Keratinocyte (primary cell): ENCODE data around the gene VPS35L. TPM values are rescaled to one million over a fixed set of nuclear protein-coding genes. Genes with fewer than 3 reads are reported as not detected.

Experiments used
- DNase-seq: peaks from one replicate; pipeline ENCODE4 v3.0.0-alpha.2; 2011; ENCODE audit warnings: low read depth, missing footprints, low spot score
- FAIRE-seq: peaks from 2 replicates; lab custom pipeline; 2011; peaks lifted over from hg19 to GRCh38; lab: Jason Lieb, UNC
- H2AFZ ChIP-seq: 2 replicates; pipeline ENCODE4 v1.6.0; 2012; ENCODE audit warnings: low read length, control low read depth, inconsistent platforms; ENCODE audit not compliant: control insufficient read depth
- H3K27ac ChIP-seq: 2 replicates; pipeline ENCODE4 v1.5.1; 2011; ENCODE audit warnings: low read length; ENCODE audit not compliant: control insufficient read depth, insufficient read depth
- H3K27me3 ChIP-seq: 3 replicates; pipeline ENCODE4 v1.6.0; 2011; ENCODE audit warnings: low read length; ENCODE audit not compliant: control insufficient read depth, insufficient read depth; ENCODE audit errors: extremely low read depth
- H3K36me3 ChIP-seq, 2 experiments: 2 replicates in 1 of 2; 3 replicates in 1 of 2; pipeline ENCODE4 v1.5.1; 2011; ENCODE audit warnings: low read length in 2 of 2, mild to moderate bottlenecking in 1 of 2; ENCODE audit not compliant: control insufficient read depth in 2 of 2, insufficient read depth in 2 of 2; ENCODE audit errors: extremely low read depth in 1 of 2
- H3K4me1 ChIP-seq: 3 replicates; pipeline ENCODE4 v1.5.1; 2011; ENCODE audit warnings: low read length; ENCODE audit not compliant: control insufficient read depth, insufficient read depth; ENCODE audit errors: extremely low read depth
- H3K4me2 ChIP-seq: 3 replicates; pipeline ENCODE4 v1.6.0; 2011; ENCODE audit warnings: low read depth, low read length; ENCODE audit not compliant: control insufficient read depth, insufficient read depth; ENCODE audit errors: extremely low read depth
- H3K4me3 ChIP-seq, 3 experiments: fragments of 200-600 bp in 1 of 3; sonication (generic) in 1 of 3; 2 replicates in 2 of 3; 3 replicates in 1 of 3; pipeline ENCODE4 v1.5.1; 2011 to 2016; ENCODE audit warnings: low read length in 3 of 3, mild to moderate bottlenecking in 3 of 3, control low read depth in 2 of 3, inconsistent platforms in 1 of 3, low read depth in 1 of 3, mixed read lengths in 1 of 3, mixed run types in 1 of 3, moderate library complexity in 1 of 3; ENCODE audit not compliant: control insufficient read depth in 2 of 3, insufficient read depth in 2 of 3; ENCODE audit errors: extremely low read depth in 1 of 3
- H3K79me2 ChIP-seq: 2 replicates; pipeline ENCODE4 v1.6.0; 2012; ENCODE audit warnings: low read length; ENCODE audit not compliant: control insufficient read depth, insufficient read depth
- H3K9ac ChIP-seq: 3 replicates; pipeline ENCODE4 v1.6.0; 2011; ENCODE audit warnings: low read length; ENCODE audit not compliant: control insufficient read depth, insufficient read depth; ENCODE audit errors: extremely low read depth
- H3K9me1 ChIP-seq: 3 replicates; pipeline ENCODE4 v1.6.0; 2011; ENCODE audit warnings: low read length; ENCODE audit not compliant: control insufficient read depth, insufficient read depth; ENCODE audit errors: extremely low read depth
- H3K9me3 ChIP-seq: 2 replicates; pipeline ENCODE4 v1.5.1; 2012; ENCODE audit warnings: low read depth, low read length; ENCODE audit not compliant: control insufficient read depth
- H4K20me1 ChIP-seq: 3 replicates; pipeline ENCODE4 v1.6.0; 2011; ENCODE audit warnings: low read length; ENCODE audit not compliant: control insufficient read depth, insufficient read depth; ENCODE audit errors: extremely low read depth
- EZH2 ChIP-seq: IDR thresholded peaks from one replicate; pipeline ENCODE4 v1.6.1; 2012; ENCODE audit warnings: inconsistent platforms, mild to moderate bottlenecking, low read length, moderate library complexity
- dilution Hi-C: fragments of 300-500 bp; cut with MboI; formaldehyde crosslinking; loops from one replicate; pipeline ENCODE4 v1.7.0; 2020; ENCODE audit warnings: low sequenced_read_pairs; ENCODE audit not compliant: extremely low pct_ligation_motif_present
- polyA plus RNA-seq, 5 experiments: library from polyadenylated mRNA; depleted of rRNA in 3 of 5; stranded (reverse) in 3 of 5; stranded (forward) in 1 of 5; unstranded in 1 of 5; fragments of >200 nt; gene quantifications; 1 replicate in 1 of 5; 2 replicates in 3 of 5; 3 replicates in 1 of 5; pipeline versions ENCODE4 v1.2.1 to v1.2.3, GENCODE V29; 2011 to 2012; ENCODE audit warnings: missing spikeins in 2 of 5, low read depth in 1 of 5, low replicate concordance in 1 of 5
- TF ChIP-seq, protein P1 (sequence below), 3 experiments: IDR thresholded peaks in 1 of 3; conservative IDR thresholded peaks in 1 of 3; optimal IDR thresholded peaks in 1 of 3; 2 replicates in 2 of 3; 3 replicates in 1 of 3; pipeline versions ENCODE3 to v1.5.1; 2011; ENCODE audit warnings: low read length in 3 of 3, mild to moderate bottlenecking in 3 of 3, moderate library complexity in 2 of 3, control low read depth in 1 of 3, inconsistent platforms in 1 of 3; ENCODE audit not compliant: insufficient read depth in 2 of 3; ENCODE audit errors: extremely low read depth in 1 of 3

The VPS35L gene
- polyA plus RNA-seq, 1 donor (not counting 4 experiments of a cell fraction or from before 2014, with no cell fraction given) = 22.1 TPM

DNA sequence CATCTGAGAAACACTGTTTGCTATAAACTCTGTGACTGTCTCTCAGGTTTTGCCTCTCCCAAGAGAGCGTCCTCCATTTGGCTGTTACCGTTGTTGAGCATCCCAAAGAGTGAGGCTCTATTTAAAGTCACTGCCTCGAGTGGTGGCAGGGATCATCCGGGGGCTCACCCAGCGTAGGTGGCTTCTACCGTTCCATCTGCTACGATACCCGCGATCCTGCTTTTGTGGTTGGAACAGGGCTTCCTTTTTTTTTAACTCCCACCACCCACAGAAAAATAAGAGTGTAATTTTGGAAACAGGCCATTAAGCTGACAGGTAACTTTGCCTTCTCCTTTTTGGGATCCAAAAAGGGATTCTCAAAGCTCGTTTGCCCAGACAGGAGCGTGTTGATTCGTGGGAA, 126.1 kb downstream of the VPS35L start:
- no peak for FAIRE-seq
- H3K4me1 ChIP-seq = no peaks in the 10 kb centered on the region
- no peaks in the 10 kb centered on the region for H4K20me1 ChIP-seq
- peaks cover 3 to 10% of the 10 kb centered on the region in 2 experiments for H3K36me3 ChIP-seq
- H3K4me3 ChIP-seq = no peak overlapping the region
- H3K9ac ChIP-seq = no peak overlapping the region
- no peaks in the 10 kb centered on the region for H3K27me3 ChIP-seq
- H3K9me3 ChIP-seq = no peaks in the 10 kb centered on the region
- dilution Hi-C loops = no loop called here
- H2AFZ ChIP-seq = no peak overlapping the region
- no peak for DNase-seq
- H3K9me1 ChIP-seq = no peaks in the 10 kb centered on the region
- H3K4me2 ChIP-seq = no peak overlapping the region
- TF ChIP-seq, protein P1, sequence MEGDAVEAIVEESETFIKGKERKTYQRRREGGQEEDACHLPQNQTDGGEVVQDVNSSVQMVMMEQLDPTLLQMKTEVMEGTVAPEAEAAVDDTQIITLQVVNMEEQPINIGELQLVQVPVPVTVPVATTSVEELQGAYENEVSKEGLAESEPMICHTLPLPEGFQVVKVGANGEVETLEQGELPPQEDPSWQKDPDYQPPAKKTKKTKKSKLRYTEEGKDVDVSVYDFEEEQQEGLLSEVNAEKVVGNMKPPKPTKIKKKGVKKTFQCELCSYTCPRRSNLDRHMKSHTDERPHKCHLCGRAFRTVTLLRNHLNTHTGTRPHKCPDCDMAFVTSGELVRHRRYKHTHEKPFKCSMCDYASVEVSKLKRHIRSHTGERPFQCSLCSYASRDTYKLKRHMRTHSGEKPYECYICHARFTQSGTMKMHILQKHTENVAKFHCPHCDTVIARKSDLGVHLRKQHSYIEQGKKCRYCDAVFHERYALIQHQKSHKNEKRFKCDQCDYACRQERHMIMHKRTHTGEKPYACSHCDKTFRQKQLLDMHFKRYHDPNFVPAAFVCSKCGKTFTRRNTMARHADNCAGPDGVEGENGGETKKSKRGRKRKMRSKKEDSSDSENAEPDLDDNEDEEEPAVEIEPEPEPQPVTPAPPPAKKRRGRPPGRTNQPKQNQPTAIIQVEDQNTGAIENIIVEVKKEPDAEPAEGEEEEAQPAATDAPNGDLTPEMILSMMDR (optimal IDR thresholded peaks at IDR 0.05 in 1 of 3, IDR thresholded peaks at IDR 0.05 in 1 of 3, conservative IDR thresholded peaks at IDR 0.05 in 1 of 3; ENCODE audit: extremely low read depth in 1 of 3, insufficient read depth in 2 of 3, low read length in 3 of 3) = no peak
- TF ChIP-seq EZH2 = no peak
- H3K79me2 ChIP-seq = no peaks in the 10 kb centered on the region
- H3K27ac ChIP-seq = no peak overlapping the region

DNA sequence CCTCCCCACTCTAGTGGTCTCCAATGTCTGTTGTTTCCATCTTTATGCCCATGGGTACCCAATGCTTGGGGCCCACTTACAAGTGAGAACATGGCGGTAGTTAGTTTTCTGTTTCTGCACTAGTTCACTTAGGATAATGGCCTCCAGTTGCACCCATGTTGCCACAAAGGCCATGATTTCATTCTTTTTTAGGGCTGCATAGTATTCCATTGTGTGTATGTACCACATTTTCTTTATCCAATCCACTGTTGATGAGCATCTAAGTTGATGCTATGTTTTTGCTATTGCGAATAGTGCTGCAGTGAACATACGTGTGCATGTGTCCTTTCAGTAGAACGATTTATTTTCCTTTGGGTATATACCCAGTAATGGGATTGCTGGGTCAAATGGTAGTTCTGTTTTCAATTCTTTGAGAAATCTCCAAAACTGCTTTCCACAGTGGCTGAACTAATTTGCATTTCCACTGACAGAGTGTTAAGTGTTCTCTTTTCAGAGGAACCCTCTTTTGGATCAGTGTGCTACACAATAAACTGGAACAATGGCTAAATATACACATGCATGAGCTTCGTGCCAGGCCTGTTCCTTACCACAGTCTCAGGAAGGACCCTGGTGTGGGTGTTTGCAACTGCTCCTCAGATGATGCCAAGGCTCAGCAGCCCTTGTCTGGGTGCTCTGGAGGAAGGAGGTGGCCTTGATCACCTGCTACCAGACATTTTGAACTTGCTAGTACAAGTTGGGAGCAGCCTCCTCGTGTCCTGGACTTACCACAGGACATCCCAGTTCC, 128.1 kb downstream of the VPS35L start:
- H4K20me1 ChIP-seq = no peaks in the 10 kb centered on the region
- no peak for FAIRE-seq
- no peak overlapping the region for H3K9ac ChIP-seq
- no peaks in the 10 kb centered on the region for H3K9me3 ChIP-seq
- H3K79me2 ChIP-seq = no peaks in the 10 kb centered on the region
- no peak for DNase-seq
- dilution Hi-C loops = no loop called here
- H3K9me1 ChIP-seq = no peaks in the 10 kb centered on the region
- no peak for TF ChIP-seq EZH2
- TF ChIP-seq, protein P1 (optimal IDR thresholded peaks at IDR 0.05 in 1 of 3, IDR thresholded peaks at IDR 0.05 in 1 of 3, conservative IDR thresholded peaks at IDR 0.05 in 1 of 3; ENCODE audit: extremely low read depth in 1 of 3, insufficient read depth in 2 of 3, low read length in 3 of 3) = no peak
- H3K27ac ChIP-seq = no peak overlapping the region
- no peak overlapping the region for H2AFZ ChIP-seq
- H3K4me1 ChIP-seq = no peaks in the 10 kb centered on the region
- H3K27me3 ChIP-seq = no peaks in the 10 kb centered on the region
- H3K4me3 ChIP-seq = no peak overlapping the region
- no peak overlapping the region for H3K4me2 ChIP-seq
- H3K36me3 ChIP-seq = peaks cover 3 to 7% of the 10 kb centered on the region in 2 experiments
